HTERT RPE-1 (cell line): ENCODE measurements around the gene TFPI.
"Not testable (repeated sequence)": the region's sequence is repeated elsewhere in the genome, so short reads cannot be mapped to it uniquely, and the experiment has no call there.

Source experiments
- in situ Hi-C: fragments of 300-500 bp; cut with MboI; formaldehyde crosslinking; loops from 4 replicates; pipeline ENCODE4 v1.14.3; 2020; ENCODE audit warnings: low sequenced_read_pairs

Gene TFPI

GRCh38 chr2:187529248-187529976 is 24.8 kb downstream of the TFPI start:
- in situ Hi-C loops = no loop called here

DNA sequence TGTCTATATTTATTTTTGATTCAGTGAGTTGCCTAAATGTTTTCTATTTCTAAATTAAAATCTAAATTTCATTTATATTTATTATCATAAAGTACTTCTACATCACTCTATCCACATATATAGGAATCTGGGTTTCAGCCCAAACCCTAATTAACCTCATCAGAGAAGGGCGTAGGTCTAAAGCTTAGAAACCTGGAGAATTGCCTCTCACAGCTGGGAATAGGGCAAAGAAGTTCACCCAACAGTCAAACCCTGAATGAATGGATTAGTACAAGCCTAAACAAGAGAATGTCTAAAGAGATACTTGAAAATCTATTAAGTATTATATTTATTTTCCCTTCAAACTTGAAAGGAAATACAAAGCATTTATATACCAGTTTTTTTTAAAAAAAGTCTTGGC is 26.2 kb downstream of the TFPI start:
- in situ Hi-C loops = no loop called here

DNA sequence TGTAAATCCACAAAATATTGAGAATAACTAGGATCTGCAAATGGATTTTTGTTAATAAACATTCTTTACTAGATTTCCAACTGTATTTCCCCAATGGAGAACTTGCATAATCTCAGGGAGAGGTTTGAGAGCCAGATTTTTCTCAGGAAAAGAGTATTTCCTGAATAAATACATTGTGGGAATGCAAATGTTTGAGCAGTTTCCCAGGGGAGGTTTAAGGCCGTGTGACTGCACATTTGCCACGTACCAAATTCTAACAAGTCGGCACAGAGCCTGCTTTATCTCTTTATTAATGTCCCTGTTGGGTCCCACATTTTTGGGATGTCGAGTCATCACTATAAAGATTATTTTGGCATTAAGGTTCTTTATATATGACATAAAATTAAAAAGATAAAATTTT is 27.0 kb downstream of the TFPI start:
- in situ Hi-C loops = no loop called here

GRCh38 chr2:187526792-187527191 is 27.4 kb downstream of the TFPI start:
- in situ Hi-C loops = no loop called here

DNA sequence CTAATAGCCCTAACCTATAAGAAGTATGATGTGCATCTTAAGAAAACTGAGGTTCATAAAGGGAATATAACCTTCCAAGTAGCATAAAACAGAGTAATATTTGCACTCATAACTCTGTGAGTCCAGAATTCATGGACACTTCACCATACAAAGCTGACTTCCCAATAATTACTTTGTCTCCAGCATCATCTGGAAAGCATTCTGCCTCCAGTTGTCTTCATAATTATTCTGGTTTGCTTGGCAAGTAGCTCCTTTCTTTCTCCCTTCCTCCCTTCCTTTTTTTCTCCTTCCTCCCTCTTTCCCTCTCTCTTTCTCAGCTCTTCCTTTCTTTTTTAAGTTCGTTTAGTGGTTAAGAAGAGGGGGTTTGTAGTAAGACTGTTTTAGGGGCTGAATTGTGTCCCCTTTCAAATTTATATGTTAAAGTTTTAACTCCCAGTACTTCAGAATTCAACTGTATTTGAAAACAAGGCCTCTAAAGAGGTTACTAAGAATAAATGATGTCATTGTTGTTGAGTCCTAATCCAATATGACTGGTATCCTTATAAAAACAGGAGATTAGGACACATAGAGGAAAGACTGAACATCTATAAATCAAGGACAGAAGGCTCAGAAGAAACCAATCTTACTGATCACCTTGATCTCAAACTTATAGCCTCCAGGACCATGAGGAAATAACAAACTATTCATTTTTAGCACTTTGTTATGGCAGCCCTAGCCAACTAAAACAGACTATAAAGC is 28.9 kb downstream of the TFPI start:
- in situ Hi-C loops = no loop called here

DNA sequence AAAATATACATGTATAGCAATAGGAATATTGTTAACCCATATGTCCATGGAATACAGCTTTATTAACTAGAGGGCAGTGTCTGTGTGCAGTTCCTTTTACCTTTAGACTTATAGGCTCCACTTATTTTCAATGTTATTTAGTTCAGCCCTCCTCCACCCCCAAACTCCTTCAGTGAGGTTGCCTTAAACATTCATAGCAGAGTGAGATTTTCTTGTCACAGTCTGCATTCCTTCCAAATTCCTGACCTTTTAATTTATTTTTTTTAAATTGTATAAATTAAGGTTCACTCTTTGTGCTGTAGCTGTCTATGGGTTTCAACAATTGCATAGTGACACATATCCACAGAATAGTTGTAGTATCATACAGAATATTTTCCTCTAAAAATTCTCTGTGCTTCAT is 30.9 kb downstream of the TFPI start:
- in situ Hi-C loops = no loop called here

- in situ Hi-C loops = no loop called here
Measured at GRCh38 chr2:187520121-187520624, 34.1 kb downstream of the TFPI start.

- in situ Hi-C loops = no loop called here
Measured at GRCh38 chr2:187519419-187520120, 34.7 kb downstream of the TFPI start.

- in situ Hi-C loops = not testable (repeated sequence)
Measured at GRCh38 chr2:187517750-187518361, 36.4 kb downstream of the TFPI start.

DNA sequence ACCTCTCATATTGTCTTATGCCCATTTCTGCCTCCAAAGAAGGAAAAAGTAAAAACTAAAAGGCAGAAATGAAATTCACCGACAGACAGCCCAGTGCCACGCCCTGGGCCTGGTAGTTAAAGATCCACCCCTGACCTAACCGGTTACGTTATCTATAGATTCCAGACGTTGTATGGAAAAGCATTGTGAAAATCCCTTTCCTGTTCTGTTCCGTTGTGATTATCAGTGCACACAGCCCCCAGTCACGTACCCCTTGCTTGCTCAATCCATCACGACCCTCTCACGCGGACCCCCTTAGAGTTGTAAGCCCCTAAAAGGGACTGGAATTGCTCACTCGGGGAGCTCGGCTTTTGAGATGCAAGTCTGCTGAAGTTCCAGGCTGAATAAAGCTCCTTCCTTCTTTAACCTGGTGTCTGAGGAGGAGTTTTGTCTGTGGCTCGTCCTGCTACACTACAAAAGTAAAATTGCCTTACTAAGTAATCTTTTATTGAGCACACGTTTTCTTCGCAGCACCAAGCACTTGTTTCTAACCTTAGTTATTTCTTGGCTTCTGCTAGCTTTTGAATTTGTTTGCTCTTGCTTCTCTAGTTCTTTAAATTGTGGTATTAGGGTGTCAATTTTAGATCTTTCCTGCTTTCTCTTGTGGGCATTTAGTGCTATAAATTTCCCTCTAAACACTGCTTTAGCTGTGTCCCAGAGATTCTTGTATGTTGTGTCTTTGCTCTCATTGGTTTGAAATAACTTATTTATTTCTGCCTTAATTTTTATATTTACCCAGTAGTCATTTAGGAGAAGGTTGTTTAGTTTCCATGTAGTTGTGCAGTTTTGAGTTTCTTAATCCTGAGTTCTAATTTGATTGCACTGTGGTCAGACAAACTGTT is 37.4 kb downstream of the TFPI start:
- in situ Hi-C loops = not testable (repeated sequence)

- in situ Hi-C loops = no loop called here
Measured at GRCh38 chr2:187514930-187515329, 39.3 kb downstream of the TFPI start.

DNA sequence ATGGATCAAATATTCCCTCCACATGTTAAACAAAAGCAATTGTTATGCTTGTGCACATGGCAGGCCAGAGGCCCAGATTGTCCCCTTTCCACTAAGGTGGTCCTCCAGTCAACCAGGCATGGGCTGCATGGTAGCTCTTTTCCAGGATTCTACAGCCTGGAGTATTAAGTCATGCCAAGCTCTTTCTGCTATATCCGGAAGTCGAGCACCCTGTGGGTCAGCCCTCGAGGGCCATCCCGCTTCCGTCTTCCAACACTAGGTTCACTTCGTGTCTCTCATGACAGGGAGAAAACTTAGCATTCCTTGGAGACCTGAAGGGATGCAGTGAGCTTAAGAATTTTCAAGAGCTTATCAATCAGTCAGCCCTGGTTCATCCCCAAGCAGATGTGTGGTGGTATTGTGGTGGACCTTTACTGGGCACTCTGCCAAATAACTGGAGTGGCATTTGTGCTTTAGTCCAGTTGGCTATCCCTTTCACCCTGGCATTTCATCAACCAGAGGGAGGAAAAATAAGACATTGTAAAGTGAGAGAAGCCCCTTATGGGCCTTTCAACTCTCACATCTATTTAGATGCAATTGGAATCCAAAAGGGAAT is 39.9 kb downstream of the TFPI start:
- in situ Hi-C loops = not testable (repeated sequence)

DNA sequence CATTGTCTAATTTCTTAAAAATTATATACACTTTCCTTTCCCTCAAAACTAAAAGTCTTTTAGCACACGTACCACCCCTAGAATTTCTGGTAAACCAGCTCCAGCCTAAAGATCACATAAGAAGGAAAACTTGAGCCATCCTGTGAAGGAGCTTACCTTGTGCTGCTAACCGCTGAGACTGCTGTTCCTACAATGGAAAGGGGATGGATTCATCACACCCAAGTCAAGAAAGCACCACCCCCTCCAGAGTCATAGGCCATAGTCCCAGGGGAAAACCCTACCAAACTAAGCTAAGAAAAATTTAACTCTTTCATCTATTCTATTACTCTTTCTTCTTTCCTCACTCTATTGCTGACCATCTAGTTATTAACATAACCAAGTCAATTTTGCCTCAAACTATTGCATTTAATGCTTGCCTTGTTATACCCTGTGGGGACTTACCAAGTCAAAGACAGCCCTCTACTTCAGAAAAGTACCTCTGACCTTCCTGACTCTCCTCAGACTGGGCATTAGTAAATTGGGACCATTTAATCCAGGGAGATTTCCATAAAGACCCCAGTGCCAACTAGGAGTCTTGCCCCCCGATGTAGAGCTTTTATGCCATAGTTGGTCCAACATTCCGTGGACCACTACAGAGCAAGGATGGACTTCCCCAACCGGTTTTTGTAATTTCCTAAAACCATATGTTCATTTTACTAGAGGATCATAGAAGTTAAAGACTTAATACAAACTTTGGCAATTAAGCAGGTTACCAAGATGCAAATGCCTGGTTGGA is 40.6 kb downstream of the TFPI start:
- in situ Hi-C loops = not testable (repeated sequence)

GRCh38 chr2:187511356-187512315 is 42.6 kb downstream of the TFPI start:
- in situ Hi-C loops = no loop called here

- in situ Hi-C loops = not testable (repeated sequence)
Measured at GRCh38 chr2:187510419-187511355, 43.5 kb downstream of the TFPI start.

DNA sequence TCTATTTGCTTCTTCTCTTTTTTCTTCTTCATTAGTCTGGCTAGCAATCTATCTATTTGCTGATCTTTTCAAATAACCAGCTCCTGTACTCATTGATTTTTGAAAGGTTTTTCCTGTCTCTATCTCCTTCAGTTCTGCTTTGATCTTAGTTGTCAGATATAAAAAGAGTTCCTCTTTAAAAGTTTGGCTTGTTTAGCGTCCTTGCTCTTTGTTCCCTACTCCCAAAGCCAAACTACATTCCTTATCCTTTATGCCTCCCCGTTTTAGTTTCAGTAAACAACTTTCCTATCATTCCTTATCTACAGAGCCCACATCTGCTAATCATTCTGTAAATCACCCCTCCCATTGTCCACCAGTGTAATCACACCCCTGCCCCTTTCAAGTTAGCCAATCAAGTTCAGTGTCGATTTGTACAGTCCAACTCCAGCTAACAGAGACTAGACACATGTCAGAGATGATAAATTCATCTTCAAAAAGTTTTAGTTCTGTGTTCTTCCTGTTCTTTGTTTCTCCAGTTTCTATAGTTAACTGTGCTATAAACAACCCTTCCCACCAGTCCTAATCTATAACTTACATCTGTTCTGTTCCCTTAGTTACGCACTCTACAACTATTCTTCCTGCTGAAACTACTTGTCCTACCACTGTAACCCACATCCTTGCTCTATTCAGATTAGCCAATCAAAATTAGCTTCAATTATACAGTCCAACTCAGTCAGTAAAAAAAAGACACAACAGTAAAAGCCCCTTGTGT is 44.4 kb downstream of the TFPI start:
- in situ Hi-C loops = no loop called here
